ENCODE results near the gene MIPEP.

MIPEP gene

DNA sequence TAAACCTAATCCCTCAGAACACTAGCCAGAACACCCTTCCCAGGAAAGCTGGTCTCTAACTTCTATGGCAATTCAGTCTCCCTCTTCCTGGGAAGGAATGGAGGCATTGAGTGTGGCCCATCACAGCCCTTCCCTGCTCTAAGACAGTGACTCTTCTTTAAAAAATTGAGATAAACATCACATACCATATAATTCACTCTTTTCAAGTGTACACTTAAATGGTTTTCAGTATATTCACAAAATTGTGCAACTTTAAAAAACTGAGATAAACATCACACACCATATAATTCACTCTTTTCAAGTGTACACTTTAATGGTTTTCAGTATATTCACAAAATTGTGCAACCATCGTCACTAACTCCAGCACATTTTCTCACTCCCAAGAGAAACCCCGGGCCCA lies 116.5 kb downstream of the MIPEP start (continued):
- no peak for TF ChIP-seq GFI1B (tag by site-specific recombination; IDR thresholded peaks at IDR 0.05)
- no peak for TF ChIP-seq SETDB1 (IDR thresholded peaks at IDR 0.05; ENCODE audit: insufficient read length, low read length)
- TF ChIP-seq ZNF202 (tag by site-specific recombination; IDR thresholded peaks at IDR 0.05; ENCODE audit: borderline replicate concordance), result no peak
- TF ChIP-seq ZSCAN16 (tag by site-specific recombination; IDR thresholded peaks at IDR 0.05), result no peak
- no peak for TF ChIP-seq KLF10 (tag by site-specific recombination; IDR thresholded peaks at IDR 0.05)

- Histone ChIP-seq H3K9me3 (ENCODE audit: control insufficient read depth, insufficient read depth, low read depth, low read length) (no peaks in the 10 kb centered on the region), H3K4me1 (ENCODE audit: control insufficient read depth, insufficient read depth, low read length) (no peaks in the 10 kb centered on the region), H3K36me3 (ENCODE audit: control insufficient read depth in 2 of 2, insufficient read depth in 1 of 2, low read length in 2 of 2) (no peaks in the 10 kb centered on the region), H3K27ac (ENCODE audit: extremely low read depth, low read depth, low read length) (no peak overlapping the region), H3K4me3 (ENCODE audit: low read depth, low read length) (no peak overlapping the region)
- CTCF ChIA-PET, result no interaction called here
- TF ChIP-seq SCRT1 (tag by site-specific recombination; IDR thresholded peaks at IDR 0.05; ENCODE audit: borderline replicate concordance), result no peak
- TF ChIP-seq ZNF274 (IDR thresholded peaks at IDR 0.05; ENCODE audit: low read length), result no peak
- no peak for TF ChIP-seq ZNF274 (tag by site-specific recombination; IDR thresholded peaks at IDR 0.05; ENCODE audit: borderline replicate concordance)
- TF ChIP-seq, protein P1, sequence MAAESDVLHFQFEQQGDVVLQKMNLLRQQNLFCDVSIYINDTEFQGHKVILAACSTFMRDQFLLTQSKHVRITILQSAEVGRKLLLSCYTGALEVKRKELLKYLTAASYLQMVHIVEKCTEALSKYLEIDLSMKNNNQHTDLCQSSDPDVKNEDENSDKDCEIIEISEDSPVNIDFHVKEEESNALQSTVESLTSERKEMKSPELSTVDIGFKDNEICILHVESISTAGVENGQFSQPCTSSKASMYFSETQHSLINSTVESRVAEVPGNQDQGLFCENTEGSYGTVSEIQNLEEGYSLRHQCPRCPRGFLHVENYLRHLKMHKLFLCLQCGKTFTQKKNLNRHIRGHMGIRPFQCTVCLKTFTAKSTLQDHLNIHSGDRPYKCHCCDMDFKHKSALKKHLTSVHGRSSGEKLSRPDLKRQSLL (tag by site-specific recombination; IDR thresholded peaks at IDR 0.05), result no peak
- no peak for TF ChIP-seq ZNF211 (tag by site-specific recombination; IDR thresholded peaks at IDR 0.05; ENCODE audit: low read depth)
- no peak for TF ChIP-seq ZNF10 (tag by site-specific recombination; IDR thresholded peaks at IDR 0.05)
- no peak for TF ChIP-seq ZFP37 (tag by site-specific recombination; IDR thresholded peaks at IDR 0.05)
- POLR2A ChIA-PET, result no interaction called here
Measured at GRCh38 chr13:23771956-23772355, 117.2 kb downstream of the MIPEP start.

- no peaks in the 10 kb centered on the region for H3K9me3 ChIP-seq (ENCODE audit: control insufficient read depth, insufficient read depth, low read depth, low read length)
- POLR2A ChIA-PET, result no interaction called here
Measured at GRCh38 chr13:23771552-23771951, 117.6 kb downstream of the MIPEP start.

DNA sequence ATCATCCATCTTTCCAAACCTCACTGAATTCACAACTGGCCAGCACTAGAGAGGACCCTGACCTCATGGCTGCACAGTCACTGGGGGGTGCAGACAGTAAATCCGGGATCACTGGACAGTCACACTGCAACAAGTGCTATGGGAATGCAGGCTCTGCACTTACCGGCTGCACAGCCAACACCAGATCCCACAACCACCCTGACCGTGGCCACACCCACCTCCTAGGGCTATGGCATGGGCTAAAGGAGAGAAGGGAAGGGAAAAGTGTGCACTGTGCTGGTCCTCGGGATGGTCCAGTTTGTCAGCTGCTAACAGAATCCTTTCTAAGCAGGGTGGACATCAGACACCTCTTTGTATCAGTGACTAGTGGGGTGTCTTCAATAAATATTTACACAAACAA lies 118.2 kb downstream of the MIPEP start:
- no peak overlapping the region for H3K27ac ChIP-seq (ENCODE audit: extremely low read depth, low read depth, low read length)

More at GRCh38 chr13:23771552-23771951, 117.6 kb downstream of the MIPEP start:
- Histone ChIP-seq H3K4me3 (ENCODE audit: low read depth, low read length) (no peak overlapping the region), H3K27ac (ENCODE audit: extremely low read depth, low read depth, low read length) (no peak overlapping the region), H3K4me1 (ENCODE audit: control insufficient read depth, insufficient read depth, low read length) (no peaks in the 10 kb centered on the region), H3K36me3 (ENCODE audit: control insufficient read depth in 2 of 2, insufficient read depth in 1 of 2, low read length in 2 of 2) (no peaks in the 10 kb centered on the region)
- TF ChIP-seq ZNF16 (tag by site-specific recombination; IDR thresholded peaks at IDR 0.05; ENCODE audit: low read depth) (no peak), SP3 (tag by site-specific recombination; IDR thresholded peaks at IDR 0.05) (no peak)
- CTCF ChIA-PET, result no interaction called here

GRCh38 chr13:23770428-23770827 lies 118.8 kb downstream of the MIPEP start:
- no peak overlapping the region for H3K27ac ChIP-seq (ENCODE audit: extremely low read depth, low read depth, low read length)
- no peaks in the 10 kb centered on the region for H3K36me3 ChIP-seq (ENCODE audit: control insufficient read depth in 2 of 2, insufficient read depth in 1 of 2, low read length in 2 of 2)
- H3K9me3 ChIP-seq (ENCODE audit: control insufficient read depth, insufficient read depth, low read depth, low read length), result no peaks in the 10 kb centered on the region
- H3K4me1 ChIP-seq (ENCODE audit: control insufficient read depth, insufficient read depth, low read length), result no peaks in the 10 kb centered on the region
- CTCF ChIA-PET, result no interaction called here
- H3K4me3 ChIP-seq (ENCODE audit: low read depth, low read length), result no peak overlapping the region
- POLR2A ChIA-PET, result no interaction called here
- TF ChIP-seq ZNF138 (tag by site-specific recombination; IDR thresholded peaks at IDR 0.05; ENCODE audit: borderline replicate concordance), result no peak
- TF ChIP-seq AEBP2 (tag by site-specific recombination; IDR thresholded peaks at IDR 0.05; ENCODE audit: borderline replicate concordance), result no peak
- TF ChIP-seq ZNF837 (tag by site-specific recombination; IDR thresholded peaks at IDR 0.05), result no peak
- no peak for TF ChIP-seq HOXA7 (CRISPR knock-in tag; IDR thresholded peaks at IDR 0.05; ENCODE audit: borderline replicate concordance)
- no peak for TF ChIP-seq ZNF664 (tag by site-specific recombination; IDR thresholded peaks at IDR 0.05)
- no peak for TF ChIP-seq ZNF121 (tag by site-specific recombination; IDR thresholded peaks at IDR 0.05)
- TF ChIP-seq, protein P2, sequence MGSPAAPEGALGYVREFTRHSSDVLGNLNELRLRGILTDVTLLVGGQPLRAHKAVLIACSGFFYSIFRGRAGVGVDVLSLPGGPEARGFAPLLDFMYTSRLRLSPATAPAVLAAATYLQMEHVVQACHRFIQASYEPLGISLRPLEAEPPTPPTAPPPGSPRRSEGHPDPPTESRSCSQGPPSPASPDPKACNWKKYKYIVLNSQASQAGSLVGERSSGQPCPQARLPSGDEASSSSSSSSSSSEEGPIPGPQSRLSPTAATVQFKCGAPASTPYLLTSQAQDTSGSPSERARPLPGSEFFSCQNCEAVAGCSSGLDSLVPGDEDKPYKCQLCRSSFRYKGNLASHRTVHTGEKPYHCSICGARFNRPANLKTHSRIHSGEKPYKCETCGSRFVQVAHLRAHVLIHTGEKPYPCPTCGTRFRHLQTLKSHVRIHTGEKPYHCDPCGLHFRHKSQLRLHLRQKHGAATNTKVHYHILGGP (tag by site-specific recombination; IDR thresholded peaks at IDR 0.05), result no peak
- no peak for TF ChIP-seq ZNF792 (tag by site-specific recombination; IDR thresholded peaks at IDR 0.05)
- no peak for TF ChIP-seq ZBTB17 (tag by site-specific recombination; IDR thresholded peaks at IDR 0.05)
- TF ChIP-seq ZNF248 (tag by site-specific recombination; IDR thresholded peaks at IDR 0.05), result no peak

More for the DNA sequence above, 118.2 kb downstream of the MIPEP start:
- ChIA-PET POLR2A (no interaction called here), CTCF (no interaction called here)
- no peaks in the 10 kb centered on the region for H3K36me3 ChIP-seq (ENCODE audit: control insufficient read depth in 2 of 2, insufficient read depth in 1 of 2, low read length in 2 of 2)
- no peak overlapping the region for H3K4me3 ChIP-seq (ENCODE audit: low read depth, low read length)
- TF ChIP-seq ZNF423 (tag by site-specific recombination; IDR thresholded peaks at IDR 0.05) (no peak), KLF9 (tag by site-specific recombination; IDR thresholded peaks at IDR 0.05; ENCODE audit: low read depth) (0 out of 2 replicates have a peak, but pooled peaks have one; percentile 17)
- no peaks in the 10 kb centered on the region for H3K9me3 ChIP-seq (ENCODE audit: control insufficient read depth, insufficient read depth, low read depth, low read length)
- H3K4me1 ChIP-seq (ENCODE audit: control insufficient read depth, insufficient read depth, low read length), result no peaks in the 10 kb centered on the region

Measured in HEK293 (cell line).